G401.6 (cell line): ENCODE data around the gene LSM3.

Experiments
- FAIRE-seq: peaks from 2 replicates; lab custom pipeline; 2012; peaks lifted over from hg19 to GRCh38; lab: Jason Lieb, UNC

LSM3 gene

DNA sequence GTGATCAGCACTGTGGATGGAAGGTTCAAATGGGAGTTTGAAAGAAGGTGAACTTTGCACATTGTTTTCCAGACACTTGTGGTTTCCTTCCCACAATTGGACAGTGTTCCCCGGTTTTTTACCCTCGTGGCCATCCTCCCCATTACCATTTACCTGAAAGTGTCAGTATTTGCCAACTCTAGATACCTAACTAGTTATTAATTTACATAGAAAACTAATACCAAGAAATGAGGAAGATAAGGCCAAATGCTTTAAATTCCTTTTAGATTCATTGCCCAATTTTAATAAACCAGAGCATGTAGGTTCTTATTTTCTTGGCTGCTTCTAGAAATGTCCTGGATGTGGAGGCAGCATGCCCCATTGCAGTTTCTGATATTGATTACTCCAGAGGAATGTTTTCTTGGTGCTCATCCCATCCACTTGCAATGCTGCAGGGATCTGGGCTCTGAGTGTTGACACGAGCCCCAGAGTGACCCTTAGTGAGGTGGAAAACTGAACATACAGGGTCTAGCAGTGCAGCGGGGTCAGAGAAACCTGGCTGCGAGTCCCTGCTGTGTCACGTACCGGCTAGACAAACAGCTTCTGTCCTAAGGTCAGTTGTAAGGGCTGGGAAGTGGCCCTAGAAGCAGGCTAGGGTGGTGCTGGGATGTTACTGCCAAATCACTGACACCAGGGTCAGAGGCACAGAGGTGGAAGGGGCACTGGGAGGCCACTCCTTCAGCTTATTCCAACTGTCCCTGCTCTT is 23.5 kb downstream of the LSM3 start:
- no peak for FAIRE-seq

- no peak for FAIRE-seq
These were observed 24.4 kb downstream of the LSM3 start for GRCh38 chr3:14202874-14203520.

GRCh38 chr3:14203521-14204079 is 25.0 kb downstream of the LSM3 start:
- peak; percentile 48 for FAIRE-seq

DNA sequence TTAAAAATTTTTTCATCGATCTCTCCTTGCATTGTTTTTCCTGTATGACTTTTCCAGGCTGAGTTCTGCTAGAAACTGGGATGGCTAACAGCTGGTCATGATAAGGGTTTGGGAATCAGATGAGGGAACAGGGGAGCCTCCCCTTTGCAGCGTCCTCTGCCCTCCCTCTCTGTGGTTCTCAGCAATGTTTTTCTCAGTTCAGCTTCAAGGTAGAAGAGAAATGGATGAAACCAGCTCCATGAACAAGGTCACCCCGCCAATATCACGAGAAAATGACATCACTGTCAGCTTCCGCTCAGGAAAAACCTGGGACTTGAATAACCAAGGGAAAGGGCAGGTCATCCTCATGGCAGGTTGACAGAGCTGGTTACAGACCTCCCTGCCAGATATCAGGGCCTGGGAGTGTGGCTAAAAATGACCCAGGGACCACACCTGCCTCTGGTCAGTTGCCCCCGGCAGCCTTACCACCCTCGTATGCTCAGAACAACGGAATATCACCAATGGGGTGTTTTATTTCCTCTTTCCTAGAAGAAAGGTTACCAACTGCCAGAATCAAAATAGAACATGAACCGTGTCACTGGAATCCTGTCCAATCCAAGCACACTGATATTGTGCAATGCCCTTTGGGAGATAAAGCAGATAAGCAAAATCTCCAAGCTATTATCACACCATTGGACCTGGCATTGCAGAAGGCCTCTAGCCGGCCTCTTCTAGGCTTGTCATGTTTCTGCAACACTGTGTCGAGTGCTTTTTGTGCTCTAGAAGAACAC is 26.1 kb downstream of the LSM3 start:
- no peak for FAIRE-seq

DNA sequence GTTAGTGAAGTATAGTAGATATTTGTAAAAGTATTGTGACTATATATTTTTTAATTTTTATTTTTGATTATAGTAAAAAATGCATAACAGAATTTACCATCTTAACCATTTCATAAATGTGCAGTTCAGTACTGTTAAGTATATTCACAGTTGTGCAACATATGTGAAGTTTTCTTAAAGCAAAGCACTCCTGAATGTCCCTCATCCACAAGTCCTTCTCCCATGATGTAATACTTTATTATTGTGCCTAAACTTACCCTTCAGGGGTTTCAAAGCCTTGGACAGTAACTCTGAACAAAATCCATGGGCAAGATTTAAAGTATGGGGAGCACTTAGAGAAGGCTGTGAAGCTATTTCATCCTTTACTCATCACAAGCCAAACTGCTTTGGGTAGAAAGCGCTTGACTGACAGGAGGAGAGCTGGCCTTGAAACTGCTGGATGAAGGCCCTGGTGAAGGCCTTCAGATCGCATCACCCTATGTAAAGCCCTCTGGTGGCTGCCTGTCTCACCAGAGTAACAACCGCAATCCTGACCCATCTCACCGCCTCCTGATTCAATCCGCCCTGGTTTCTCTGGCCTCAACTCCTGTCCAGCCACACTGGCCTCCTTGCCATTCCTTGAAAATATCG is 28.0 kb downstream of the LSM3 start:
- no peak for FAIRE-seq

DNA sequence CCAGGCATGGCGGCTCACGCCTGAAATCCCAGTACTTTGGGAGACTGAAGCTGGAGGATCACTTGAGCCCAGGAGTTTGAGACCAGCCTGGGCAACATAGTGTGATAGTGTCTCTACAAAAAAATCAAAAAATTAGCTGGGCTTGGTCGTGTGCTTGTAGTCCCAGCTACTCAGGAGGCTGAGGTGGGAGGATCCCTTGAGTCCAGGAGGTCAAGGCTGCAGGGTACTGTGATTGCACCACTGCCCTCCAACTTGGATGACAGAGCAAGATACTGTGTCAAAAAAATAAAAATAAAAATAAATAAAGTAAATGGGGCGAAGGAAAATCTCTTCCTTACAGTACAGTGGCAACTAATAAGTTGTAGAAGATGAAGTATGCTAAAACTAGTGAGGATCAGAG is 29.6 kb downstream of the LSM3 start:
- FAIRE-seq = no peak

DNA sequence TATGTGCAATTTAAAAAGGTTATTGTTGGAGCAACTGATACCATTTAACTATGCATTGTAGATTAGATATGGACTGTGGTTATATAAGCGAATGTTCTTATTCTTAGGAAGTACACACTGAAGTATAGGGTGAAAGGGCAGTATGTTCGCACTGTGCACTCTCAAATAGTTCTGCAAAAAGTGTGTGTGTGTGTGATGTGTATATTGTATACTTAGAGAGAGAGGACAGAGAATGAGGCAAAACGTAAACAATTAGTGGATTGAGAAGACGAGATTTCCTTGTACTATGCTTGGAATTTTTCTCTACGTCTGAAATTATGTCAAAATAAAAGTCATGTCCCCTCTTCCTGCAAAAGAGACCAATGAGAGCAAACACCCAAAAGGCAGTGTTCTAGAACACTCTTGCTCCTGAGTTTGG is 30.4 kb downstream of the LSM3 start:
- FAIRE-seq = no peak

DNA sequence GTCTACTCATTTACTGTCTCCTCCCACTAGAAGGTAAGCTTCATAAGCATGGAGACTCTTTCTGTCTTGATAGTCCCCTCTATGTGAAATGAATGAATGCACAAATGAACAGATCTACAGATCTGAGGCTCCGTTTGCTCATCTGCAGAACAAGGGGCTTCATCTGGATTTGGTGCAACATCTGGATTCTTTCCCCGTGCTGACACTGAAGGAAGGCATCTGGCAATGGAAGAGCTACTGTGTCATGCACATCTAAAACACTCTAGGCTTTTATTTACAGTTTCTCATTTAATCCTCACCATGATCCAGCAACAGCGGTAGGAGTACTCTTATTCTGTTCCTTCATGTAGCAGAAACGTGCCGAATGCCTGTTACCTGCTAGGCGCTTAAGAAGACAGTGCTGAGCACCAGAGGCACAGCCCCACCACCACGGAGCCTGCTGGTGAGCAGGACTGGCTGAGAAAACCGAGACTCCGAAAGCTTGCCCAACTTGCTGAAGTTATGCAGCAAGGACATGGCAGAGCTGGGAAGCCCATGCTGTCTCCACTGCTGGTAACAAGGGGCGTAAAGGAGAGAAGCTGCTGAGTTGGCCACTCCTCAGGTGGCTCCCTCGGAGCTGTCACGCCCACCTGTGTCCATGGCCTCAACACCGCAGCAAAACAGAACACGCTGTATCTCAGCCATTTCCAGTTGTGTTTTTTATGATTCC is 31.1 kb downstream of the LSM3 start:
- no peak for FAIRE-seq

DNA sequence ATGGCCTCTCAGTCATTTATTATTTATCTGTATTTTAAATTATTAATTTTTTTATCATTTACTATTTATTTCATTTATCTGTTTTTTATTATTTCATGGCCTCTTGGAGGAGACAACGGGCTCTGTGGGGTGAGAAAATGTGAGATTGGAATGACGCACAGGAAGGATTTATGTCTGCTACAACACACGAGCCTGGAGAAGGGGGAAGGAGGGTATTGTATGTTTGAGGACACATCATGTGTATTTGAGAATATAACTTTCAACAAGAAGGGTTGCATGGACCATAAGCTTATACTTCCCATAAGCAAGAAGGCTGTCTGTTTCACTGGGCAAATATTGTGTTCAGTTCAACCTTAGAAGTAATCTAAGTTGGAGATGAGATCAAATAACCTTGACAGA is 31.7 kb downstream of the LSM3 start:
- FAIRE-seq = no peak

GRCh38 chr3:14210843-14211594 is 32.4 kb downstream of the LSM3 start:
- FAIRE-seq = no peak

- no peak for FAIRE-seq
These were observed 33.0 kb downstream of the LSM3 start for GRCh38 chr3:14211621-14212020.

DNA sequence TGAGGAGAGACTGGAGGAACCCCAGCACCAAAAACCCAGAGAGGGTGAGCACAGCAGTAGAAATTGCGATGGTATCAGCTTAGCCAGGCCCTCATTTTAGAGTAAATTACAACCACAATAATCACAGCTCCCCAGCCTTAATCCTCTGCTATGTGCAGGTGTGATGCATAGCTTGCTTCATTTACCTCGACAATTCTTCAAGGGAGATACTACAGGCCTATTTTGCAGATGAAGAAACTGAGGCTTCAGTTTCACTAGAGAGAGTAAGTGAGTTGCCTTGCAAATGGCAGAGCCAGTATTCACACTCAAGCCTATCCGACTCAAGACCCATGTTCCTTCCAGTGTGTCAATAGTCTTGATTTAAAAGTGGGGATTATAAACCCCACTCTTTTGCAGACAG is 33.4 kb downstream of the LSM3 start:
- FAIRE-seq = no peak

DNA sequence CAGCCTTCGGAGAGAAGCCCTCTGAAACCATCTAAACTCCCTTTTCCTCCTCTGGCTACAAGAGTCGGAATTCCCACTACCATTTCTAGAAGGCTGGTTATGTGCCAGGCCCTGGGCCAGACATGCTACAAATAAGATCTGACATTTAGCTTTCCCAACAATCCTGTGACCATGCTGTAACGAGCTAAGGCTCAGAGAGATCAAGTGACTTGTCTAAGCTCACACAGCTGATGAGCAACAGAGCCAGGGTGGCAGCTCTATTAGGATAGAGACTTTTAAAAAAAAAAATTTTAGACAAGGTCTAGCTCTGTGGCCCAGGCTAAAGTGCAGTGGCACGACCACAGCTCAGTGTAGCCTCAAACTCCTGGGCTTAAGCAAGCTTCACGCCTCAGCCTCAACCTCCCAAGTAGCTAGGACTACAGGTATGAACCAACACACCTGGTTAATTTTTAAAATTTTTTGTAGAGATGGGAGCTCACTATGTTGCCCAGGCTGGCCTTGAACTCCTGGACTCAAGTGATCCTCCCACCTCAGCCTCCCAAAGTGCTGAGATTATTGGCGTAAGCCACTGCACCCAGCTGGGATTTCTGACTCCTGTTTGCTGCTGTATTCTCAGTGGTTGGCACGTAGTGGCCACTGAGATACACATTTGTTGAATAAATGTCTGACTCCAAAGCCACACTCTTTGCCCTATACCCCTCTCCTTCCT is 34.6 kb downstream of the LSM3 start:
- FAIRE-seq = no peak

- no peak for FAIRE-seq
These were observed 36.1 kb downstream of the LSM3 start for GRCh38 chr3:14214764-14215163.

DNA sequence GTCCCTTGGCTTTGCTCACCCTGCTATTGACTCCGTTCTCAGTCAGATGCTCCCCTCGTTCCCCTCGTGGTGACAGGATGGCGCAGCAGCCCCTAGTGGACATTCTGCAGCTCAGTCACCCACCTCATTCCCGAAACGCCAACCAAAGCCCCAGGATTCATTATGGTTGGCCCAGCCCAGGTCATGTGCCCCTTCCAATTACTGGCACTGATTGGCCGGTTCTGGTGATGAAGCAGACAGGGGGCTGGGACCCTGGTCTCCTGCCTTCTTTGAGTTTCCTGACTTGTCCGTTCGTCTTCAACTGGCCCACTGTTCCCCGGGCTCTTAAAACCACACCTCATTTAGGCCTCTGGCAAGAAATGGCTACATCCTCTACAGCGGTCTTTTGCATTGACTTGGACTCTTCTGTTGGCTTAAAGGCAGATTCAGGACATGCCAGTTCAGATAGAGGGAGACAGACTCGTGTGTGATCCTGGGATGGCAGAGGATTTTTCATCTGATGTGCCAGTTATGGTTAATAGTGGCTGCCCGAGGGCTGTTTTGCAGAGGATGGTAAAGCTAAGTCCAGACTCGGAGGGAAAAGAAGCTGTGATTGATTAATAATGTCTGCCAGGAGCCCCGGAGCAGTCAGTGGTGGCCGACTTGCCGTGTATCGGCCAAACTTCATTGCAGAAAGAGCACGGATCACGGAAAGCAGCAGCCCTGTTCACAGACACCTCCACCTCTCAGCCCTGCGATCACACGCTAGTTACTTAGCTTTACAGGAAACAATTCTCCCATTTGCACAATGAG is 37.8 kb downstream of the LSM3 start:
- no peak for FAIRE-seq

DNA sequence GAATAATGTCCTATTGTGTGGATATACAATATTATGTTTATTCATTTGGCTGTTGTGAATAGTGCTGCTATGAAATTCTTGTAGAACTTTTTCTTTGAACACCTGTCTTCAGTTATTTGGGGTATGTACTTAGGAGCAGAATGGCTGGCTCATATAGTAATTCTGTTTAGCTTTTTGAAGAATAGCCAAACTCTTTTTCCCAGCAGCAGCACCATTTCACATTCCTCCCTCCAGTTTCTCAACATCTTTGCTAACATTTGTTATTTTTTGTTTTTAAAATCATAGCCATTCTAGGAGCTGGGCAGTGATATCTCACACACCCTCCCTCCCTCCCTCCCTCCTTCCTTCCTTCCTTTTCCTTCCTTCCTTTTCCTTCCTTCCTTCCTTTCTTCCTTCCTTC is 39.7 kb downstream of the LSM3 start:
- FAIRE-seq = no peak

DNA sequence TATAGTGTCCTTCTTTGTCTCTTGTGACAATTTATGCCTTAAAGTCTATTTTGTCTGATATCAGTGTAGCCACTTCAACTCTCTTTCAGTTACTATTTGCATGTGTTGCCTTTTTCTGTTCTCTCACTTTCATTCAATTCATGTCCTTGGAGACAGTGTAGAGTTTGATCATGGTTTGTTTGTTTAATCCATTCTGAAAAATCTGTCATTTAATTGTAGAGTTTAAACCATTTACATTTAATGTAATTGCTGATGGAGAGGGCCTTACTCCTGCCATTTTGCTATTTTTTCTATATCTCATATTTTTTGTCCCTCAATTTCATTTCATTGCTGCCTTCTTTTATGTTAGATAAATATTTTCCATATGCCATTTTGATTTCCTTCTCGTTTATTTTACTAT is 42.3 kb downstream of the LSM3 start:
- FAIRE-seq = no peak

GRCh38 chr3:14221902-14222301 is 43.3 kb downstream of the LSM3 start:
- FAIRE-seq = no peak

GRCh38 chr3:14222457-14222856 is 43.8 kb downstream of the LSM3 start:
- no peak for FAIRE-seq
